ENCODE data around the gene ZNF750.

- TF ChIP-seq CTCF (IDR thresholded peaks at IDR 0.05; ENCODE audit: insufficient read depth, low read depth, low read length) (no peak), EZH2 (IDR thresholded peaks at IDR 0.05; ENCODE audit: insufficient read depth, low read length) (no peak)
These were observed 34.6 kb downstream of the ZNF750 start for GRCh38 chr17:82805254-82805653.
